Measurements from ENCODE around the gene CLCN7. TPM values are rescaled to one million over a fixed set of nuclear protein-coding genes. Genes with fewer than 3 reads are reported as not detected.

CLCN7 gene
- total RNA-seq, 1 experiment from 2014 or later: 70.0 TPM

GRCh38 chr16:1491327-1491726 is 16.5 kb upstream of the CLCN7 start:
- no peaks in the 10 kb centered on the region for H3K27me3 ChIP-seq (ENCODE audit: insufficient read depth, low read length)
- H3K23me2 ChIP-seq (ENCODE audit: insufficient read length, low read depth, low read length, poor library complexity, severe bottlenecking): peaks cover 3% of the 10 kb centered on the region
- no peak overlapping the region for H3K9ac ChIP-seq (ENCODE audit: extremely low read depth, insufficient read length, low read length)
- H2AK5ac ChIP-seq (ENCODE audit: insufficient read length, low read length): no peak overlapping the region
- no peak overlapping the region for H3K27ac Mint-ChIP-seq
- peaks cover 3 to 13% (median 12%) of the 10 kb centered on the region in 3 experiments; a peak in 5 of 7 replicates for H3K36me3 Mint-ChIP-seq (ENCODE audit: insufficient read depth in 1 of 3, low read depth in 3 of 3)
- no peak overlapping the region for H3K23ac ChIP-seq (ENCODE audit: insufficient read length, low read depth, low read length)
- H2BK120ac ChIP-seq (ENCODE audit: low read depth, low read length, poor library complexity, severe bottlenecking): no peak overlapping the region
- no peak overlapping the region for H2BK15ac ChIP-seq (ENCODE audit: low read depth, low read length)
- no peaks in the 10 kb centered on the region for H3K9me3 ChIP-seq (ENCODE audit: control insufficient read depth, low read depth, low read length)
- H4K8ac ChIP-seq (replicated peaks; ENCODE audit: insufficient read length, low read depth, low read length): no peak overlapping the region
- H2BK12ac ChIP-seq (ENCODE audit: insufficient read length, low read depth, low read length): no peak overlapping the region
- H4K20me1 ChIP-seq (ENCODE audit: control insufficient read depth, insufficient read depth, insufficient read length): no peaks in the 10 kb centered on the region
- no peak overlapping the region for H3K4me2 ChIP-seq (ENCODE audit: insufficient read depth, insufficient read length, low read length)
- no peak for TF ChIP-seq CTCF (conservative IDR thresholded peaks at IDR 0.05)
- H2BK20ac ChIP-seq (ENCODE audit: low read depth, low read length, poor library complexity, severe bottlenecking): no peak overlapping the region
- H3K18ac ChIP-seq (ENCODE audit: insufficient read length, low read depth, low read length): no peak overlapping the region
- H3K79me2 ChIP-seq (ENCODE audit: insufficient read depth, low read length): no peaks in the 10 kb centered on the region; the same call in 1 of the 2 replicates
- no peaks in the 10 kb centered on the region for H3K79me1 ChIP-seq (ENCODE audit: insufficient read depth, low read depth, low read length, poor library complexity, severe bottlenecking)
- no peak overlapping the region for H2BK5ac ChIP-seq (ENCODE audit: insufficient read length, low read length)
- H3K4ac ChIP-seq (ENCODE audit: low read depth, low read length): no peak overlapping the region
- peaks cover 4 to 12% of the 10 kb centered on the region in 2 experiments for H3K4me1 Mint-ChIP-seq
- no peak overlapping the region for H4K91ac ChIP-seq (ENCODE audit: insufficient read length, low read depth, low read length)
- no CpG with 5 or more reads among the region's 12 CpGs for WGBS (ENCODE audit: extremely low coverage, insufficient read length, low lambda C conversion rate)
- H2AFZ ChIP-seq (ENCODE audit: low read length): no peak overlapping the region
- no peak overlapping the region for H3K14ac ChIP-seq (ENCODE audit: insufficient read depth, low read length)
- H4K5ac ChIP-seq (ENCODE audit: insufficient read length, low read depth, low read length): no peak overlapping the region
- H3K56ac ChIP-seq (ENCODE audit: insufficient read length, low read depth, low read length): no peak overlapping the region
- H3T11ph ChIP-seq (ENCODE audit: low read length): no peak overlapping the region
- no peaks in the 10 kb centered on the region for H3K9me3 Mint-ChIP-seq
- no peak overlapping the region for H3K27ac ChIP-seq (ENCODE audit: insufficient read length, low read depth, low read length)
- no peak for DNase-seq
- no peak overlapping the region; a peak in 1 of 5 replicates for H3K4me3 Mint-ChIP-seq
- H3K4me1 ChIP-seq (ENCODE audit: insufficient read depth, low read length): no peaks in the 10 kb centered on the region; the same call in 1 of the 2 replicates
- peaks cover 6% of the 10 kb centered on the region for H3K27me3 Mint-ChIP-seq (ENCODE audit: low read depth)
